ENCODE measurements around the gene MACROD2. TPM values are rescaled to one million over a fixed set of nuclear protein-coding genes. Genes with fewer than 3 reads are reported as not detected.

MACROD2 gene
- total and polyA plus RNA-seq, 8 donors, result 0.78 to 31.3 (median 10.9) TPM; not detected in 1

GRCh38 chr20:14331646-14332045 is 336.3 kb downstream of the MACROD2 start:
- peaks cover 0 to 21% (median 13%) of the 10 kb centered on the region in 4 donors for H3K36me3 ChIP-seq
- TF ChIP-seq POLR2AphosphoS5 (IDR thresholded peaks at IDR 0.05) (no peak), POLR2A (IDR thresholded peaks at IDR 0.05) (no peak), EP300 (IDR thresholded peaks at IDR 0.05) (no peak)
- TF ChIP-seq, protein P1, sequence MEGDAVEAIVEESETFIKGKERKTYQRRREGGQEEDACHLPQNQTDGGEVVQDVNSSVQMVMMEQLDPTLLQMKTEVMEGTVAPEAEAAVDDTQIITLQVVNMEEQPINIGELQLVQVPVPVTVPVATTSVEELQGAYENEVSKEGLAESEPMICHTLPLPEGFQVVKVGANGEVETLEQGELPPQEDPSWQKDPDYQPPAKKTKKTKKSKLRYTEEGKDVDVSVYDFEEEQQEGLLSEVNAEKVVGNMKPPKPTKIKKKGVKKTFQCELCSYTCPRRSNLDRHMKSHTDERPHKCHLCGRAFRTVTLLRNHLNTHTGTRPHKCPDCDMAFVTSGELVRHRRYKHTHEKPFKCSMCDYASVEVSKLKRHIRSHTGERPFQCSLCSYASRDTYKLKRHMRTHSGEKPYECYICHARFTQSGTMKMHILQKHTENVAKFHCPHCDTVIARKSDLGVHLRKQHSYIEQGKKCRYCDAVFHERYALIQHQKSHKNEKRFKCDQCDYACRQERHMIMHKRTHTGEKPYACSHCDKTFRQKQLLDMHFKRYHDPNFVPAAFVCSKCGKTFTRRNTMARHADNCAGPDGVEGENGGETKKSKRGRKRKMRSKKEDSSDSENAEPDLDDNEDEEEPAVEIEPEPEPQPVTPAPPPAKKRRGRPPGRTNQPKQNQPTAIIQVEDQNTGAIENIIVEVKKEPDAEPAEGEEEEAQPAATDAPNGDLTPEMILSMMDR (IDR thresholded peaks at IDR 0.05), result no peak
- peak in 1 of 2 donors; percentile 38 for DNase-seq
- H3K27ac ChIP-seq, result no peak overlapping the region
- H3K9me3 ChIP-seq, result no peaks in the 10 kb centered on the region
- H3K27me3 ChIP-seq, result no peaks in the 10 kb centered on the region
- peaks cover 0 to 26% (median 12%) of the 10 kb centered on the region in 4 donors for H3K4me1 ChIP-seq
- intact Hi-C loops (cut with DNase I; ENCODE audit: low total_unique reads), result no loop called here
- H3K4me3 ChIP-seq, result no peak overlapping the region
- whole genome bisulfite sequencing, 5 donors, result 53 to 82% (median 68%) methylated on average over 6 of the region's 6 CpGs

DNA sequence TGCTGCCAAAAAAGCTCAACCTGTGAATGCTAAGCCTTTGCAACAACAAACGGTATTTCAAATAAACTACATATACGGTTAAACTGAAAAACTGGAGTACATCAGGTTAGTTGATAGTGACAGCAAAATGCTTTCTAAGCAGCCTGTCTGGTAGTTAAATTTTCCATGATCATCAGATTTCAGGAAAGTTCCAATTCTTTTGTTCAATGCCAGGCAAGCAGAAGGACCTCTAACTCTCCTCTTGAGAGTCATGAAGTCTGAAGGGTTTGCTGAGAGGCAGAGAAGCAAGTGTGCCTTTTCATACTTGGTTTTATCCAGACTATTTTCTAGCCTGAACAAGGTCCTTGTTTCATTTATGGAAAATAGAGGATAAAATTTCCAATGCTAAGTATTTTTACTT is 337.6 kb downstream of the MACROD2 start:
- intact Hi-C loops (cut with DNase I; ENCODE audit: low total_unique reads), result no loop called here
- no peaks in the 10 kb centered on the region for H3K9me3 ChIP-seq
- peaks cover 0 to 26% (median 12%) of the 10 kb centered on the region in 4 donors for H3K4me1 ChIP-seq
- no peaks in the 10 kb centered on the region for H3K27me3 ChIP-seq
- peak overlapping the region; percentile 46 to 55 (median 51) for H3K4me3 ChIP-seq
- 30 to 57% (median 44%) methylated on average over 2 of the region's 2 CpGs for WGBS, 5 donors
- no peak for TF ChIP-seq EP300 (IDR thresholded peaks at IDR 0.05)
- TF ChIP-seq, protein P1 (IDR thresholded peaks at IDR 0.05), result no peak
- no peak overlapping the region for H3K27ac ChIP-seq
- peaks cover 0 to 8% (median 4%) of the 10 kb centered on the region in 4 donors for H3K36me3 ChIP-seq
- no peak for DNase-seq

- H3K27ac ChIP-seq, result peak overlapping the region in 2 of 5 donors; percentile 5 to 68
- DNase-seq, result no peak
- peaks cover 0 to 26% (median 12%) of the 10 kb centered on the region in 4 donors for H3K4me1 ChIP-seq
- no peak for TF ChIP-seq POLR2AphosphoS5 (IDR thresholded peaks at IDR 0.05)
- H3K36me3 ChIP-seq, result peaks cover 0 to 3% (median 1%) of the 10 kb centered on the region in 4 donors
- no peaks in the 10 kb centered on the region for H3K27me3 ChIP-seq
- H3K9me3 ChIP-seq, result no peaks in the 10 kb centered on the region
- peak overlapping the region; percentile 46 to 55 (median 51) for H3K4me3 ChIP-seq
- intact Hi-C loops (cut with DNase I; ENCODE audit: low total_unique reads), result no loop called here
- WGBS, 5 donors, result 16 to 33% (median 23%) methylated on average over 3 of the region's 3 CpGs
Observed at GRCh38 chr20:14333721-14334120, 338.4 kb downstream of the MACROD2 start.

DNA sequence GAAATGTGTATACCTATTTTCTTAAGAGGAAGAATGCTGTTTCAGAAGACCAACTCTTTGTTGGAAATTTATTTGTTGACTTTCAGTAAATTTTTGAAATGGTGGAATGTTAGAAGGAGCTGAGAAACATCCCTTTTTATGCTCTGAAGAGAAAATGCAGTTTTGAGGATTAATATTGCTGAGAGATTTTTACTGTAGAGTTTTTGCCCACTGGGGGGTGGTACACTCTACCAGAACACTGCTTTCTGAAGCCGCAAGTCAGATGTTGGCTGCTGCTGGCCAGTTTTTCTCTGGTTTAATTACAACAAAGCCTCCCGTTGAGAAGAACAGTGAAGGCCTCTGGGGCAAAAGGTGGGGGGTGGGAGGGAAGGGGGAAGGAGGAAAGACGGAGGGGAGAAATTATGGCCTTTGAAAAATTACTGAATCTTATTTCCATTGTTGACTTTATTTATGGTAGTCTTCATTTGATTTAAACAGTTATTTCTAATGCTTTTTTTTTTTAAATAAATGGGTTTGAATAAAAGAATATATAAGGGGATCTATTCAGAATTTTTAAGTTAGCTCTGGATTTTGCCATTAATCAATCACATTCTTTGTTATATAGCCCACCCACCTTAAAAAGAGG is 339.1 kb downstream of the MACROD2 start:
- DNase-seq, result peak; percentile 47 to 91
- Histone ChIP-seq H3K9me3 (no peaks in the 10 kb centered on the region), H3K4me3 (peak overlapping the region; percentile 46 to 55 (median 51)), H3K4me1 (peaks cover 0 to 26% (median 12%) of the 10 kb centered on the region in 4 donors), H3K27me3 (no peaks in the 10 kb centered on the region), H3K27ac (peak overlapping the region in 3 of 5 donors; percentile 5 to 80 (median 68)), H3K36me3 (no peaks in the 10 kb centered on the region)
- TF ChIP-seq, protein P1 (IDR thresholded peaks at IDR 0.05), result peak in 4 of 7 experiments; percentile 30 to 46 (median 36)
- TF ChIP-seq POLR2AphosphoS5 (IDR thresholded peaks at IDR 0.05), result no peak
- intact Hi-C loops (cut with DNase I; ENCODE audit: low total_unique reads), result no loop called here
- WGBS, 5 donors, result 3 to 21% (median 6%) methylated on average over 3 of the region's 3 CpGs

DNA sequence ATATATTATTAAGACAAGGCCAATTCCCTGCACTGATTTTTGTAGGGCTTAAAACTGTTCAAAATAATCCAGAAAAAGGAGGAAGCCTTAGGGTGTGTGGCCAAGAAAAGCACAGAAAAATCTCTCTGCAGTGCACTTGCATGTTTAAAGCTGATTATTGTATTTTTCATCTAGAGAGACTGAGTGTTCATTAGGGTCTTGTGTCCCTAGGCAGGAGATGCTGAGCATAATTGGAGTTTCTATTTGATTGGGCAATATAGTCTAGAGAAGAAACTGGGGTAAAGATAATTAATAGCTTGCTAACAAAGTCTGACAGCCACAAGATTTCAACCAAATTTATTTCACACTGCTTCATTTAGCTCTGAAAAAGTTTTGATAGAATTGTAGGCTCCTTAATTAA is 339.7 kb downstream of the MACROD2 start:
- intact Hi-C loops (cut with DNase I; ENCODE audit: low total_unique reads), result no loop called here
- peak overlapping the region in 3 of 5 donors; percentile 5 to 80 (median 68) for H3K27ac ChIP-seq
- H3K4me3 ChIP-seq, result peak overlapping the region; percentile 46 to 55 (median 51)
- no peaks in the 10 kb centered on the region for H3K27me3 ChIP-seq
- H3K36me3 ChIP-seq, result no peaks in the 10 kb centered on the region
- no peak for DNase-seq
- no peaks in the 10 kb centered on the region for H3K9me3 ChIP-seq
- TF ChIP-seq EP300 (IDR thresholded peaks at IDR 0.05) (no peak), POLR2A (IDR thresholded peaks at IDR 0.05) (no peak), POLR2AphosphoS5 (IDR thresholded peaks at IDR 0.05) (no peak)
- TF ChIP-seq, protein P1 (IDR thresholded peaks at IDR 0.05), result no peak
- H3K4me1 ChIP-seq, result peaks cover 0 to 26% (median 9%) of the 10 kb centered on the region in 4 donors
